HG03025 (cell line): ENCODE results near the gene KRT85.
"Not testable (repeated sequence)": the region's sequence is repeated elsewhere in the genome, so short reads cannot be mapped to it uniquely, and the experiment has no call there.

Source experiments
- ATAC-seq: cut with Tn5 transposase; IDR thresholded peaks from one replicate; pipeline ENCODE4 v1.9.1; 2021; ENCODE audit warnings: mild to moderate bottlenecking, moderate library complexity; ENCODE audit not compliant: unreplicated experiment, low FRiP score

Gene KRT85

GRCh38 chr12:52351196-52352059, 15.9 kb downstream of the KRT85 start:
- no peak for ATAC-seq

- ATAC-seq: no peak
Measured at GRCh38 chr12:52350786-52351185, 16.5 kb downstream of the KRT85 start.

DNA sequence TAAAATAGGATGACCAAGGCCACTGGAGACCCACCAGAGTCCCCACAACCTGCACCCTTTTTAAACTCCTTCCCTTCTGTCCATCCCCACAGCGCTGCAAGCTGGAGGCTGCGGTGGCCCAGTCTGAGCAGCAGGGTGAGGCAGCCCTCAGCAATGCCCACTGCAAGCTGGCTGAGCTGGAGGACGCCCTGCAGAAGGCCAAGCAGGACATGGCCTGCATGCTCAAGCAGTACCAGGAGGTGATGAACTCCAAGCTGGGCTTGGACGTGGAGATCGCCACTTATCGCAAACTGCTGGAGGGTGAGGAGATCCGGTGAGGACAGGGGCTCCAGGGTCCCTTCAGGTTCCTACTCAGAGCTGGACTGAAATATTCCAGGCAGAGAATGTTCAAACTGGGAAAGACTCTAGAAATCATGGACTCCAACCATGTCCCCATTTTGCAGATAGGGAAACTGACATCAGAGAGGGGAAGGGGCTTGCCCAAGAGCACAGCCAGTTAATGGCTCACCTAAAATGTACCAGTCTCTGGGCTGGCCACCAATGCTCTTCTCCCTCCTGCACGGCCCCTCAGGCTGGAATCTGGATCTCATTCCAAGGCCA, 17.2 kb downstream of the KRT85 start:
- no peak for ATAC-seq

DNA sequence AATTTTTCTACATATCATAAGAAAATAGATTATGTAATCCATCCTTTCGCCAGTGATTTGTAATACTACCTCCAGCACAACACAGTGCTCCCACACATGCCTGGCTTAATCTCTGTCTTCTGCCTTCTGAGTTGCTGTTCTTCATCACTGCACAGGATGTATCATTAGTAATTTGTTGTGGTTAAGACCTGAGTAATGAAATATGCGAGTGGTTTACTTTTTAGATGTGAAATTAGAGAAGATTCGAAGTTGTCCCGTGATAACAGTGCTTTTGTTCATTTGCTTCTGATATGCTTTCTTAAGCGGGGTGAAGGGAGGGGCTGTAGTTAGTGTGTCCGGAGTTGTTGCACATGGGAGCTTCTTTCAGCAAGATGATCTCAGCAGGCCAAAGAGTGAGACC, 18.1 kb downstream of the KRT85 start:
- ATAC-seq: no peak

DNA sequence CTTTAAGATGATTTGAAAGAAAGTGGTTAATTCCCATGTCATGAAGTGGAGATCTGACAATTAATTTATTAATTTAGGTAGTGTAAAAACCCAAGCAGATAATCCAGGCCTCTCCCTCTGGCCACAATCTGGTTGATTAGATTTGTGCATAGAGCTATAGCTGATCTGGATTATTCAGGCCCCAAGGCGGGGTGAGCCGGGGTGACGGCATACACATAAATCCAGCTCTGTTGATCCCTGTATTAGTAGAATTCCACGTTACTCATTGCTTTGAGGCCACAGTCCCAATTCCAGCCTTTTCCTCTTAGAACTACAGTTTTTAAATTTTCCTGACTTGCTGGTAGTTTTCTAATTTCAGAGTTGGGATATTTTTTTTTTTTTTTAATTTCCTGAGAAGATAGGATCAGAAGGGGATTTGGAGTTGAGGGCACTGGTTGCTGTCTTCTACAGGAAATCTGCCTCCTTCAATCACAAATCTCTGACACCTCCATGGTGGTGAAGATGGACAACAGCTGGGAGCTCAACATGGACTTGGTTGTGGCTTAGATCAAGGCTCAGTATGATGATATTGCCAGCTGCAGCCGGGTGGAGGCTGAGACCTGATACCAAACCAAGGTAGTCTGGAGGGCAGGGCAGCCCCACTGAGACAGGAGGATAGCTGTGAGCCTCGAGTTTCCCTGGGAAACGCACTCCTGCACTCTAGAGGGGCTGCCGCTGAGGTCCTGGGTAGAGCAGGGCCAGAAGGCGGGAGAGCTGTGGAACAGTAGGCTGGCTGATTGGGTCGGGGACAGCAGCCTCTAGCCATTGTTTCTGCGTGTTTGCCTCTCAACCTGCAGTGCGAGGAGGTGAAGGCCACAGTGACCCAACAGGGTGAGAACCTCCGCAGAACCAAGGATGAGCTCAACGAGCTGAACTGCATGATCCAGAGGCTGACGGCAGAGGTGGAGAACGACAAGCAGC, 19.4 kb downstream of the KRT85 start:
- no peak for ATAC-seq

- no peak for ATAC-seq
Measured at GRCh38 chr12:52347016-52347415, 20.3 kb downstream of the KRT85 start.

- ATAC-seq: no peak
Measured at GRCh38 chr12:52346593-52346992, 20.7 kb downstream of the KRT85 start.

- not testable (repeated sequence) for ATAC-seq
Measured at GRCh38 chr12:52345041-52345440, 22.2 kb downstream of the KRT85 start.

- ATAC-seq: no peak
Measured at GRCh38 chr12:52344111-52344510, 23.2 kb downstream of the KRT85 start.

- ATAC-seq: no peak
Measured at GRCh38 chr12:52343550-52343949, 23.7 kb downstream of the KRT85 start.

DNA sequence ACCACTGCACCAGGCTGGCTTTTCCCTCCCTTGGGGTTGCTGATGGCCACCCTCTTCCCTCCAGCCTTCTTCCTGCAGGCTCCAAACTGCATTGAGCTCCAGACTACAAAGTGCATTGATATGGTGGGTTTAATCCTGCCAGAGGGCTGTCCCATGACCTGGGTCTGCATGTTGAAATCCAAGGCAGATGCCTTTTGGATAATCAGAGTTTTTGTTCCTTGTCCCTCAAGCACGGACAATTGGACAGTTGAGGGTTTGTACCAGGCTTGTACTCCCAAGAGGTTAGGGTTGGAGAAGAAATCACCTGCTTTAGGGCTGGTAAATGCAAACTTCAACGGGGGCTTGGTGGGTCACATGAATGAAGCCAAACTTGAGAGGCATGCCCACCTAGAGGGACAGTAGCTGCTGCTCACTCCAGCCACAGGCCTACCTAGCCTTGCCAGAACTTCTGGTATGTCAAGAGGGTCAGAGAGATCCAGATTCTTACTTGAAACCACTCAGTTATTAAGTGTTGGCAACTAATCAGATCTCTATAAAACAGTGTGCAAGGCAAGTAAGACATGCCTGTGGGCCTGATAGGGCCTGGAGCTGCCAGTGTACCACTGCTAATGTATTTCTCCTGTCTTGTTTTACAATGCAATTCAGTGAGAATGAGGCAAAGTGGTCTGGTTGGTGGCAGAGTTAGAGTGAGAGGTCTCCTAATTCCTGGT, 24.3 kb downstream of the KRT85 start:
- no peak for ATAC-seq

- ATAC-seq: no peak
Measured at GRCh38 chr12:52341066-52341580, 26.2 kb downstream of the KRT85 start.

- no peak for ATAC-seq
Measured at GRCh38 chr12:52338241-52338960, 28.9 kb downstream of the KRT85 start.

GRCh38 chr12:52337054-52337453, 30.2 kb downstream of the KRT85 start:
- no peak for ATAC-seq

DNA sequence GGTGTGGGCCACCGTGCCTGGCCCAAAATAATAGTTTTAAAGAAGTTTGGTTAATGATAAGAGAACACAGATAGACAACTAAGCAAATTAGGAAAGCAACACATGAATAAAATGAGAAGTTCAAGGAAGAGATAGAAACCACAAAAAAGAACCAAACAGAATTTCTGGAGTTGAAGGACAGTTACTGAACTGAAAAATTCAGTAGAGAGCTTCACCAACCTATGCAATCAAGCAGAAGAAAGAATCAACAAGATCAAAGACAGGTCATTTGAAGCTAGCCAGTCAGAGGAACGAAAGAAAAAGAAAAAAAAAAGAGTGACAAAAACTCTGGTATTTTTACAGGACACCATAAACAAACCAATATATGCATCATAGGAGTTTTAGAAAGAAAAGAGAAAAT, 30.6 kb downstream of the KRT85 start:
- no peak for ATAC-seq

GRCh38 chr12:52335598-52336262, 31.6 kb downstream of the KRT85 start:
- ATAC-seq: no peak

- ATAC-seq: no peak
Measured at GRCh38 chr12:52334185-52334584, 33.1 kb downstream of the KRT85 start.

- ATAC-seq: no peak
Measured at GRCh38 chr12:52333321-52333720, 34.0 kb downstream of the KRT85 start.

GRCh38 chr12:52332381-52332780, 34.9 kb downstream of the KRT85 start:
- ATAC-seq: no peak
